ENCODE data around the gene KRTAP10-9.
"Not testable (repeated sequence)": the region's sequence is repeated elsewhere in the genome, so short reads cannot be mapped to it uniquely, and the experiment has no call there.

KRTAP10-9 gene

GRCh38 chr21:44596068-44596725 is 30.7 kb upstream of the KRTAP10-9 start:
- peak; percentile 19 for DNase-seq

GRCh38 chr21:44598061-44598460 is 28.8 kb upstream of the KRTAP10-9 start:
- no peak for DNase-seq

GRCh38 chr21:44599264-44600029 is 27.4 kb upstream of the KRTAP10-9 start:
- DNase-seq: no peak

GRCh38 chr21:44600118-44600978 is 26.5 kb upstream of the KRTAP10-9 start, which contains the start of gene KRTAP10-7:
Gene KRTAP10-7 (plus strand): TSS chr21:44600597. CDS start chr21:44600622, 25 bp downstream.
- DNase-seq: not testable (repeated sequence)

GRCh38 chr21:44601091-44601490 is 25.8 kb upstream of the KRTAP10-9 start:
- DNase-seq: not testable (repeated sequence)

- no peak for DNase-seq
Measured at GRCh38 chr21:44601596-44602462, 25.1 kb upstream of the KRTAP10-9 start.

GRCh38 chr21:44602463-44602850 is 24.4 kb upstream of the KRTAP10-9 start:
- DNase-seq: no peak

- no peak for DNase-seq
Measured at GRCh38 chr21:44603109-44603875, 23.6 kb upstream of the KRTAP10-9 start.

GRCh38 chr21:44603911-44604310 is 23.0 kb upstream of the KRTAP10-9 start:
- DNase-seq: no peak

GRCh38 chr21:44606495-44606894 is 20.4 kb upstream of the KRTAP10-9 start:
- DNase-seq: no peak

- DNase-seq: no peak
Measured at GRCh38 chr21:44609193-44609592, 17.7 kb upstream of the KRTAP10-9 start.

GRCh38 chr21:44610157-44610843 is 16.6 kb upstream of the KRTAP10-9 start:
- DNase-seq: not testable (repeated sequence)

- no peak for DNase-seq
Measured at GRCh38 chr21:44611551-44611950, 15.3 kb upstream of the KRTAP10-9 start.

- no peak for DNase-seq
Measured at GRCh38 chr21:44612029-44612486, 14.8 kb upstream of the KRTAP10-9 start, which contains the start of gene KRTAP10-8. Gene KRTAP10-8 (plus strand): TSS chr21:44612079. CDS start chr21:44612101, 22 bp downstream.

GRCh38 chr21:44612669-44613229 is 14.1 kb upstream of the KRTAP10-9 start:
- no peak for DNase-seq

- DNase-seq: no peak
Measured at GRCh38 chr21:44613386-44614155, 13.3 kb upstream of the KRTAP10-9 start.

GRCh38 chr21:44614161-44614631 is 12.7 kb upstream of the KRTAP10-9 start:
- no peak for DNase-seq

- DNase-seq: no peak
Measured at GRCh38 chr21:44614961-44615391, 11.9 kb upstream of the KRTAP10-9 start.

- DNase-seq: no peak
Measured at GRCh38 chr21:44615466-44615865, 11.4 kb upstream of the KRTAP10-9 start.
